HG02642 (cell line): ENCODE data around the gene CEACAM19.
A peak's percentile ranks its signal among the peaks of the same experiment; 100 is the strongest.

Experiments
- ATAC-seq: cut with Tn5 transposase; IDR thresholded peaks from one replicate; pipeline ENCODE4 v1.9.1; 2021; ENCODE audit warnings: mild to moderate bottlenecking; ENCODE audit not compliant: unreplicated experiment, poor library complexity

The CEACAM19 gene

GRCh38 chr19:44644402-44645016 is 26.8 kb upstream of the CEACAM19 start:
- ATAC-seq, result no peak

DNA sequence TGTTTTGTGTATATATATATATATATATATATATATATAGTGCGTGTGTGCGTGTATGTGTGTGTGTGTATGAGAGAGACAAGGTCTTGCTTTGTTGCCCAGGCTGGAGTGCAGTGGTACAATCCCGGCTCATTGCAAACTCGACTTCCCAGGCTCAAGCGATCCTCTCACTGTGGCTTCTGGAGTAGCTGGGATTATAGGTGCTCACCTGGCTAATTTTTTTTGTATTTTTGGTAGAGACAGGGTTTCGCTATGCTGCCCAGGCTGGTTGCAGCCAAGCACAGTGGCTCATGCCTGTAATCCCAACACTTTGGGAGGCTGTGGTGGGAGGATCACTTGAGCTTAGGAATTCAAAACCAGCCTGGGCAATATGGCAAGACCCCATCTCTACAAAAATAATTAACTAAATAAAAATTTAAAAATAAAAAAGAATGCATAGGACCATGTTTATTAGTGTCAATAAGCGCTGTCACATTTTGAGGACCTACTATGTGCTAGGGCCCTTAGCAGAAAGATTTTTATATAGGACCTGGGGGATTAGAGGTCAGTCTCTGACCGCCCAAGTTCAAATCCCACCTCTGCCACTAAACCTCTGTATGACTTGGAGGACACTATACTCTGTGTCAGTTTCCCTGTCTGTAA is 25.8 kb upstream of the CEACAM19 start:
- ATAC-seq, result no peak

- no peak for ATAC-seq
Observed at GRCh38 chr19:44646049-44646416, 25.2 kb upstream of the CEACAM19 start.

DNA sequence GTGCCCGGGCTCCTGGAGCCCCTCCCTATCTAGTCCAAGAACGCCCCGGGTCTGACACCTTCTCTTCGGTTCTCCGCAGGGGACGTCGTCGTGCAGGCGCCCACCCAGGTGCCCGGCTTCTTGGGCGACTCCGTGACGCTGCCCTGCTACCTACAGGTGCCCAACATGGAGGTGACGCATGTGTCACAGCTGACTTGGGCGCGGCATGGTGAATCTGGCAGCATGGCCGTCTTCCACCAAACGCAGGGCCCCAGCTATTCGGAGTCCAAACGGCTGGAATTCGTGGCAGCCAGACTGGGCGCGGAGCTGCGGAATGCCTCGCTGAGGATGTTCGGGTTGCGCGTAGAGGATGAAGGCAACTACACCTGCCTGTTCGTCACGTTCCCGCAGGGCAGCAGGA is 24.1 kb upstream of the CEACAM19 start:
- ATAC-seq, result no peak

DNA sequence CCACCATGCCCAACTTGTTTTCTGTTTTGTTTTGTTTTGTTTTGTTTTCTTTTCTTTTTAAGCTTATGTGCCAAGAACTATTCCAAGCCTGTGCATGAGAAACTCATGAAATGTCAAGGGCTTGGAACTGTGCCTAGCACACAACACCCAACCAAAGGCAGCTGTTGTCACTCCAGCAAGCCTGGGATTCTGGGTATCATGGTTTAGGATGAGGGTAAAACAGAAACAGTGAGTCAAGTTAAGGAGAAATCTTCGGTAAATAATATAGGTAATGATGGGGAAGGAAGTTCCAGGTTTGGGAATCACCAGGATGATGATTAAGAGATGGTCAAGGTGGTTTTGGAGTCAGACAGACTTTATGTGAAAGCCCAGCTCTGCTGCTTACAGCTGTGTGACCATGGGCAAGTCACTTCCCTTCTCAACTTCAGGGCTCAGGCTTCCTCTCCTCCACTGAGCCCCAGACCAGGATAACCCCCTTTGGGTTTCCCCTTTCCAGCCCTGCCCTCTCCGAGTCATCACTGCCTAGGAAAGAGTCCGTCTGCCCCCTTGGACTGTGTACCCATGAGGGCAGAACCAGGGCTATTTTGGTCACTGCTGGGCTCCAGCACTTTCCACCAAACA is 22.5 kb upstream of the CEACAM19 start:
- no peak for ATAC-seq

DNA sequence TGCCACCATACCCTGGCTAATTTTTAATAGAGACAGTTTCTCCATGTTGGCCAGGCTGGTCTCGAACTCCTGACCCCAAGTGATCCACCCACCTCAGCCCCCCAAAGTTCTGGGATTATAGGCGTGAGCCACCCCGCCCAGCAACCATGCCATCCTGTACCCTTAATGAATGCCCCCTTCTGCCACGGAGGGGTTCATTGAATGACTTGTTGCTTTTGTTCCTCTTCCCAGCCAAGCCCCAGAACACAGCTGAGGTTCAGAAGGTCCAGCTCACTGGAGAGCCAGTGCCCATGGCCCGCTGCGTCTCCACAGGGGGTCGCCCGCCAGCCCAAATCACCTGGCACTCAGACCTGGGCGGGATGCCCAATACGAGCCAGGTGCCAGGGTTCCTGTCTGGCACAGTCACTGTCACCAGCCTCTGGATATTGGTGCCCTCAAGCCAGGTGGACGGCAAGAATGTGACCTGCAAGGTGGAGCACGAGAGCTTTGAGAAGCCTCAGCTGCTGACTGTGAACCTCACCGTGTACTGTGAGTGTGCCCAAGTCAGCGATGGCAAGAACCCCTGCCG is 21.6 kb upstream of the CEACAM19 start:
- no peak for ATAC-seq

- ATAC-seq, result no peak
Observed at GRCh38 chr19:44653343-44653742, 17.9 kb upstream of the CEACAM19 start.

- ATAC-seq, result peak; percentile 85
Observed at GRCh38 chr19:44653977-44654774, 17.1 kb upstream of the CEACAM19 start.

- no peak for ATAC-seq
Observed at GRCh38 chr19:44657211-44657921, 13.9 kb upstream of the CEACAM19 start.

DNA sequence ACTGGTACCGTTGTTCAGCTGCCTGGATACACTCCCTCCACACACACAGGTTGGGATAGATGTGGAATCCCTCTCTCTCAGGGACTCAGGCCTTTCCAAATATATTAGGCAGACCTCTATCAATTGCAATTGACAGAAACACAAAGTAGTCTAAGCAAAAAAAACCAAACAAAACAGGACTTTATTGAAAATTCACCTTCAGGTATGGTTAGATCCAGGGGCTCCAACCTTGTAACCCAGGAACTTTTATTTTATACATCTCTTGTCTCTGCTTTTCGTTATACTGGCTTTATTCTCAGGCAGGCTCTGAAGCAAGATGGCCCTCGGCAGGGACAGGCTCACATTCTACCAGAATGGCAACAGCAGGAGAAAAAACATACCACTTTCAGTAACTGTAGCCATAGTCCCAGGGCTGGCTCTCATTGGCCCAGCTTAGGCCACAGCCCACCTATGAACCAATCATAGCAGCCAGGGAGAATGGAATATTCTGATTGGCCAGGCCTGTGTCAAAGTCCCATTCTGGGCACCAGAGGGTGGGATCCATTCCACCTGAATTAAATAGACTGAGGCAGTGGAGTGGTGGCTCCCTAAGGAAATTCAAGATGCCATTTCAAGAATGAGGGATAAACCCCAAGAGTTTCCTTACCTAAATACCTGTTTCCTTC is 13.1 kb upstream of the CEACAM19 start:
- no peak for ATAC-seq

DNA sequence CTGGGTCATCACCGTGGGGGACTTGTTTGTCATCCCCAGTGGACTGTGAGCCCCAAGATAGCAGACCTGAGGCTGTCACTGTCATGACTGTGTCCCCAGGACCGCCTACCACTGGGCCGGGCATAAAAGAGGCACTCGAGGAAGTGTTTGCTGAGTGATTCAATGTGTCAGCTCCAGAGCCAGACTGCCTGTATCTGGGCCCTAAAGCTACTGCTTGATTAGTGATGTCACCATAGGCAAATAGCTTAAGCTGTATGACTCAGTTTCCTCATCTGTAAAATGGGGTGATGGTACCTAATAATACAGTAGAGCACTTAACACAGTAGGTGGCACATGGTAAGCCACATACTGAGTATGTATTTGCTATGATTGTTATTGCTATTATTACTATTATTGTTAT is 11.2 kb upstream of the CEACAM19 start:
- no peak for ATAC-seq

DNA sequence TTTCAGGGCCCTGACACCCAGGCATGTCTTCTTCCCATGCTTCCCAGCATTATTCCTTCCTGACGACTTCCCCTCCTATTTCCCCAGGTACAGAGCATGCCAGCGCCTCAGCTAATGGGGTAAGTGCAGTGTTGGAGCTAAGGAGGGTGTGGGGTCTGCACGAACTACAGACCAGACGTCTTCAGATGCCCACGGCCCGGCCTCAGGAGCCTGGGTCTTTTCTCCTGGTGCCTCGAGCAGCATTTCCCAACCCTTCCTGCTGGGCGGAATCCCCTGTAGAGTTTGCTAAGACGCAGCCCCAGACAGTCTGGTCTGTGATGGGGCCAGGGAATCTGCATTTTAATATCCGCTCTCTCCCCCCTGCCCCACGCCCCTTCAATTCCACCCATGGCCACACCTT is 10.1 kb upstream of the CEACAM19 start:
- ATAC-seq, result no peak

DNA sequence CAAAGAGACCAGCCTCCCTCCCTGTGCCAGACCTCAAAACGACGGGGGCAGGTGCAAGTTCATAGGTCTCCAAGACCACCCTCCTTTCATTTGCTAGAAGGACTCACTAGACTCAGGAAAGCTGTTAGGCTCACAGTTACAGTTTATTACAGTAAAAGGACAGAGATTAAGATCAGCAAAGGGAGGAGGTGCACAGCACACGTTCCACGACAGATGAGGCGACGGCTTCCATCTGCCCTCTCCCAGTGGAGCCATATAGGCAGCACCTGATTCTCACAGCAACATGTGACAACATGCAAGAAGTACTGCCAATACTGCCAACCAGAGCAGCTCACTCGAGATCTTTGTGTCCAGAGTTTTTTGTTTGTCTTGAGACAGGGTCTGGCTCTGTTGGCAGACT is 9.4 kb upstream of the CEACAM19 start:
- no peak for ATAC-seq

- ATAC-seq, result no peak
Observed at GRCh38 chr19:44662691-44663385, 8.4 kb upstream of the CEACAM19 start.

GRCh38 chr19:44663996-44664395 is 7.3 kb upstream of the CEACAM19 start:
- no peak for ATAC-seq

- no peak for ATAC-seq
Observed at GRCh38 chr19:44664976-44665375, 6.3 kb upstream of the CEACAM19 start.

DNA sequence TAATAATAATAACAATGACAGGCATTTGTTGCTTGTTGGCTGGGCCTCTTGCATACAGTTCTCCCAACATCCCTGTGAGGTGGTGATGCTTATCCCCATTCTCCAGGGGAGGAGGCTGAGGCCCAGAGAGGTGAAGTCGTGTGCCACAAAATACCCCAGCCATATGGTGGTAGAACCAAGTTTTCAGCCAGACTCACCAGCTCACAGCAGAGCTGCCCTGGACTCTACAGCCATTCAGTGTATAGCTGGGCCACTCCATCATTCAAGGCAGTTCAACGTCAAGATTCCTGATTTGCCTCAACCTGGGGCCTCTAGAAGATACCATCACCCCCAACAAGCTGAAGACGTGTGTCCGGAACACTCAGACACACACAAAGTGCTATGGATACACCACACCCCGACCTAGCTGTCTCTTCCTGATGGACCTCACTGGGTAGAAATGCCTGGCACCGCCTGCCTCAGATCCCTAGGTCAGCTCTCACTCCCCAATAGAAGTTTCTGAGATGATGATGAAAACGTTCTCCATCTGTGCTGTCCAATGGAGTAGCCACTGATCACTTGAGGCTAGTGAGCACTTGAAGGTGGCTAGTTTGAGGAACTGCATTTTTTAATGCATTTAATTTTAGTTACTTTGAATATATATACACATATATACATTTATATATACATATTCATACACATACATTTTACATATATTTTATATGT is 4.3 kb upstream of the CEACAM19 start:
- no peak for ATAC-seq

- no peak for ATAC-seq
Observed at GRCh38 chr19:44668985-44669764, 2.1 kb upstream of the CEACAM19 start.
